ENCODE data around the gene EFNA5.

DNA sequence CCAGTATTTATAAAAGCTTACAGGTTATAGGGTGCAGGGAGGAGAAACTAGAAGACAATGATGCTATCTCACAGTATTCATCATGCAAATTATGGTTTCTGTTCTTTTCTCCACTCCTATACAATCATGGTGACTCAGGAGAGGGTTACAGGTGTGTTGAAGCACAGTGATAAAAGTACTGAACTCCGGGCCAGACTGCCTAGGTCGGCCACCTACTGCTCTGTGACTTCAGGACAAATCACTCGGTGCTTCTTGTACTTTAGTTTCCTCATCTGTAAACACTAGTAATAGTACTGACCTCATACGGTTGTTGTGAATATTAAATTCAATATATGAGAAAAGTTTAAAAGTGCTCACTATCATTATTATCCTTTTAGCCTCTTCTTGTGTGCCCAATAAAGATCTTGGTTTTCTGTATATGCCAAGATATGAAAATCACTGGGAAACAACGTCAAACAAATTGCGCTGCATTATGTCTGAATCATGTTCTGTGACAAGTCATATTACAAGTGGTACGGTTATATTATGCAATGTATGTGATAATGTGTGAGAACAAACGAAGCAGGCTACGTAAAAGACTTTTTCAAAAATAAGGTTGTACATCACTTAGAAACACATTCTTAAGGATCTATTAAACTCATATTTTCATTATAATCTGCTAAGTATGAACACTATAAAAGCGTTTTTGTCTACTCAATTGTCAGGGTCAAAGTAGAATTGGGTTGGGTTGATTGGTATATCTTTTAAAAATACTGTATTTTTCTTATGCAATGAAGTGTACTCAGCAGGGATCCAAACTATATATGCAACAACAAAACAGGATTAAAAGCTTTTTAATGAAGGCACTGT, 153.3 kb downstream of the EFNA5 start:
- TF ChIP-seq, protein P1, sequence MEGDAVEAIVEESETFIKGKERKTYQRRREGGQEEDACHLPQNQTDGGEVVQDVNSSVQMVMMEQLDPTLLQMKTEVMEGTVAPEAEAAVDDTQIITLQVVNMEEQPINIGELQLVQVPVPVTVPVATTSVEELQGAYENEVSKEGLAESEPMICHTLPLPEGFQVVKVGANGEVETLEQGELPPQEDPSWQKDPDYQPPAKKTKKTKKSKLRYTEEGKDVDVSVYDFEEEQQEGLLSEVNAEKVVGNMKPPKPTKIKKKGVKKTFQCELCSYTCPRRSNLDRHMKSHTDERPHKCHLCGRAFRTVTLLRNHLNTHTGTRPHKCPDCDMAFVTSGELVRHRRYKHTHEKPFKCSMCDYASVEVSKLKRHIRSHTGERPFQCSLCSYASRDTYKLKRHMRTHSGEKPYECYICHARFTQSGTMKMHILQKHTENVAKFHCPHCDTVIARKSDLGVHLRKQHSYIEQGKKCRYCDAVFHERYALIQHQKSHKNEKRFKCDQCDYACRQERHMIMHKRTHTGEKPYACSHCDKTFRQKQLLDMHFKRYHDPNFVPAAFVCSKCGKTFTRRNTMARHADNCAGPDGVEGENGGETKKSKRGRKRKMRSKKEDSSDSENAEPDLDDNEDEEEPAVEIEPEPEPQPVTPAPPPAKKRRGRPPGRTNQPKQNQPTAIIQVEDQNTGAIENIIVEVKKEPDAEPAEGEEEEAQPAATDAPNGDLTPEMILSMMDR (IDR thresholded peaks at IDR 0.05), result no peak
- no peak for TF ChIP-seq POLR2A (IDR thresholded peaks at IDR 0.05)

All from lower leg skin (tissue), 3 donors.